MCF 10A (cell line): Measurements from ENCODE around the gene TPP2. TPM values are rescaled to one million over a fixed set of nuclear protein-coding genes. Genes with fewer than 3 reads are reported as not detected.

Experiments used
- BruUV-seq: library from RNA; stranded (reverse); fragments of 400-500 nt; replicated peaks from 2 replicates; lab custom pipeline; 2021; lab: Mats Ljungman, UMichigan
- CTCF ChIA-PET: fragments of 300-600 bp; sonication (Branson Sonifier 250); formaldehyde crosslinking; extraction: SDS; loops from one replicate; lab custom pipeline; 2021; ENCODE audit warnings: antibody characterized with exemption, inconsistent platforms; lab: Yijun Ruan, JAX
- POLR2A ChIA-PET: fragments of 300-600, 350-650 bp; sonication (Branson Sonifier 250); formaldehyde crosslinking; extraction: SDS; loops from one replicate; lab custom pipeline; 2020; ENCODE audit warnings: antibody characterized with exemption, inconsistent platforms; lab: Yijun Ruan, JAX
- DNase-seq: peaks from one replicate; pipeline ENCODE4 v3.0.0-alpha.2; 2018; ENCODE audit not compliant: unreplicated experiment
- H3K27ac Mint-ChIP-seq: one replicate; pipeline ENCODE4 v1.8.0; 2022; ENCODE audit warnings: mild to moderate bottlenecking, low read depth, mixed read lengths; ENCODE audit not compliant: unreplicated experiment
- H3K27me3 Mint-ChIP-seq: one replicate; pipeline ENCODE4 v1.8.0; 2022; ENCODE audit warnings: mixed read lengths; ENCODE audit not compliant: insufficient read depth, unreplicated experiment
- H3K36me3 Mint-ChIP-seq: one replicate; pipeline ENCODE4 v1.8.0; 2022; ENCODE audit warnings: mild to moderate bottlenecking, moderate library complexity, mixed read lengths; ENCODE audit not compliant: insufficient read depth, unreplicated experiment
- H3K4me1 Mint-ChIP-seq: one replicate; pipeline ENCODE4 v1.8.0; 2022; ENCODE audit warnings: mixed read lengths; ENCODE audit not compliant: insufficient read depth, unreplicated experiment
- H3K4me3 Mint-ChIP-seq: one replicate; pipeline ENCODE4 v1.8.0; 2022; ENCODE audit warnings: mild to moderate bottlenecking, moderate library complexity, mixed read lengths; ENCODE audit not compliant: unreplicated experiment
- H3K9me3 Mint-ChIP-seq: one replicate; pipeline ENCODE4 v1.8.0; 2022; ENCODE audit warnings: mixed read lengths; ENCODE audit not compliant: unreplicated experiment
- CTCF ChIP-seq: fragments of 200-600 bp; IDR thresholded peaks from one replicate; pipeline ENCODE4 v1.8.0; 2022; ENCODE audit warnings: antibody characterized with exemption, mild to moderate bottlenecking; ENCODE audit not compliant: unreplicated experiment
- intact Hi-C: fragments of 100-400 bp; cut with micrococcal nuclease; formaldehyde crosslinking; loops from 2 replicates; pipeline ENCODE4 v1.14.1; 2022
- total RNA-seq: library from RNA; stranded (reverse); gene quantifications from 2 replicates; pipeline ENCODE4 v1.2.3, GENCODE V29; 2022

Gene TPP2
- total RNA-seq, 1 experiment from 2014 or later: 44.2 TPM

GRCh38 chr13:102617697-102618350, 21.0 kb downstream of the TPP2 start:
- BruUV-seq: no TSS peak
- Mint-ChIP-seq H3K36me3 (peaks cover 57% of the 10 kb centered on the region), H3K27ac (no peak overlapping the region), H3K4me3 (no peak overlapping the region), H3K9me3 (no peaks in the 10 kb centered on the region), H3K4me1 (peaks cover 6% of the 10 kb centered on the region), H3K27me3 (no peaks in the 10 kb centered on the region)
- ChIA-PET CTCF (interaction anchor here (0.6 kb wide), 1 partner anchor 70 kb away, joined by 3 read pairs; no protein-coding TSS in a partner anchor), POLR2A (no interaction called here)
- TF ChIP-seq CTCF: no peak
- no peak for DNase-seq
- intact Hi-C loops: no loop called here

GRCh38 chr13:102620516-102620915, 23.7 kb downstream of the TPP2 start:
- H3K27me3 Mint-ChIP-seq: no peaks in the 10 kb centered on the region
- H3K4me1 Mint-ChIP-seq: no peaks in the 10 kb centered on the region
- intact Hi-C loops: no loop called here
- no peak overlapping the region for H3K4me3 Mint-ChIP-seq
- POLR2A ChIA-PET: interaction anchor here (0.9 to 1.1 kb wide), 2 partner anchors 22 to 24 kb away, joined by 3 read pairs; partner anchors contain the start of gene TPP2
- BruUV-seq: no TSS peak
- no peak for TF ChIP-seq CTCF
- no peak overlapping the region for H3K27ac Mint-ChIP-seq
- no peak for DNase-seq
- CTCF ChIA-PET: interaction anchor here (1.0 kb wide), 1 partner anchor 69 kb away, joined by 4 read pairs; no protein-coding TSS in a partner anchor
- peaks cover 66% of the 10 kb centered on the region for H3K36me3 Mint-ChIP-seq
- no peaks in the 10 kb centered on the region for H3K9me3 Mint-ChIP-seq

GRCh38 chr13:102626928-102627327, 30.1 kb downstream of the TPP2 start:
- Mint-ChIP-seq H3K36me3 (peaks cover 75% of the 10 kb centered on the region), H3K4me1 (no peaks in the 10 kb centered on the region), H3K4me3 (no peak overlapping the region), H3K9me3 (no peaks in the 10 kb centered on the region), H3K27me3 (no peaks in the 10 kb centered on the region), H3K27ac (no peak overlapping the region)
- DNase-seq: no peak
- CTCF ChIA-PET: interaction anchor here (0.7 to 1.0 kb wide), 2 partner anchors 14 to 93 kb away, joined by 3 read pairs; no protein-coding TSS in a partner anchor
- BruUV-seq: no TSS peak
- POLR2A ChIA-PET: interaction anchor here (0.6 kb wide), 1 partner anchor 40 kb away, joined by 4 read pairs; no protein-coding TSS in a partner anchor
- intact Hi-C loops: no loop called here
- TF ChIP-seq CTCF: no peak

- BruUV-seq: no TSS peak
- Mint-ChIP-seq H3K4me1 (no peaks in the 10 kb centered on the region), H3K27ac (no peak overlapping the region), H3K9me3 (no peaks in the 10 kb centered on the region), H3K27me3 (no peaks in the 10 kb centered on the region), H3K36me3 (peaks cover 79% of the 10 kb centered on the region), H3K4me3 (no peak overlapping the region)
- intact Hi-C loops: no loop called here
- ChIA-PET POLR2A (no interaction called here), CTCF (interaction anchor here (0.6 kb wide), 2 partner anchors 37 to 48 kb away, joined by 3 read pairs; no protein-coding TSS in a partner anchor)
- no peak for TF ChIP-seq CTCF
- no peak for DNase-seq
Observed at GRCh38 chr13:102628559-102628958, 31.8 kb downstream of the TPP2 start.
